Activated CD4-positive, alpha-beta memory T cell treated with anti-CD3 and anti-CD28 coated beads, Interleukin-2, amount 10 ng/mL, durations not matched to agents 7 days and 5 days (primary cell): Measurements from ENCODE around the gene CSMD2. TPM values are rescaled to one million over a fixed set of nuclear protein-coding genes. Genes with fewer than 3 reads are reported as not detected.

Experiments used
- CTCF ChIA-PET: fragments of 350-600 bp; sonication (Branson Sonifier 250); formaldehyde crosslinking; loops from one replicate; lab custom pipeline; 2021; ENCODE audit warnings: antibody characterized with exemption, inconsistent platforms; lab: Charles Lee
- POLR2A ChIA-PET: fragments of 350-600 bp; sonication (Branson Sonifier 250); formaldehyde crosslinking; loops from one replicate; lab custom pipeline; 2021; ENCODE audit warnings: antibody characterized with exemption; lab: Charles Lee
- DNase-seq: peaks from one replicate; pipeline ENCODE4 v3.0.0-alpha.2; 2020
- H3K27ac Mint-ChIP-seq: one replicate; pipeline ENCODE4 v1.8.0; 2021; ENCODE audit warnings: mild to moderate bottlenecking, mixed read lengths
- H3K27me3 Mint-ChIP-seq: one replicate; pipeline ENCODE4 v1.8.0; 2021; ENCODE audit warnings: mixed read lengths
- H3K36me3 Mint-ChIP-seq: one replicate; pipeline ENCODE4 v1.8.0; 2021; ENCODE audit warnings: low read depth, mixed read lengths
- H3K4me1 Mint-ChIP-seq: one replicate; pipeline ENCODE4 v1.8.0; 2021; ENCODE audit warnings: mixed read lengths
- H3K4me3 Mint-ChIP-seq: one replicate; pipeline ENCODE4 v1.8.0; 2021; ENCODE audit warnings: mild to moderate bottlenecking, mixed read lengths
- H3K9me3 Mint-ChIP-seq: one replicate; pipeline ENCODE4 v1.8.0; 2021; ENCODE audit warnings: mixed read lengths
- total RNA-seq, 2 experiments: library from RNA; stranded (reverse); gene quantifications; one replicate each; pipeline ENCODE4 v1.2.3, GENCODE V29; 2021

CSMD2 gene
- total RNA-seq, 2 experiments from 2014 or later = not detected

DNA sequence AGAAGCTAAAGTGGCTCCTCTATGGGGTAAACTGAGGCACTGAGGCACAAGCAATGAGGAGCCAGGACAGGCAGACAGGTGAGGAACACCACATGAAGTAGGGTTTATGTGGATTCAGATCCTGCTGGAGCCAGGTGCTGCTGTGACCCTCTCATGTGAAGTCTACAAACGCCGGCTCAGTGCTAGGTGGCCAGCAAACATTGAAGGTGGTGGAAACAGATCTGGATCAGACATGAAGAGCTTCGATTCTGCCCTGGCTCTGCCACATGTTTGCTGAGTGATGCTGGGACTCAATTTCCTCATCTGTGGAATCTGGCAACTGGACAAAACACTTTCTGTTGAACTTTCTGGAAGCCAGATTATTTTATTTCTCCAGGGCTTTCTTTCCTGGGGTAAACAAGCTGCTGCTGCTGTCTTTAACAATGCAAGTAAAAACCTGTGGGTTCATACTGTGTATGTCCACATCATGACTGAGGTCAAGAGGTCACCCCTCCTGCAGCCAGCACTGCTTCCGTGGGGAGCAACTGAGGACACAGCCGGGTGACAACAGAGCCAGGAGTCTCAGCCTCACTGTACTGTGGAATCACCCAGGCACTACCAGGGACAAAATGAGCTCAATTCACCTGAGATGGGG is 267.8 kb downstream of the CSMD2 start:
- H3K27ac Mint-ChIP-seq = no peak overlapping the region
- POLR2A ChIA-PET = no interaction called here
- DNase-seq = no peak
- H3K9me3 Mint-ChIP-seq = no peaks in the 10 kb centered on the region
- H3K27me3 Mint-ChIP-seq = peaks cover 3% of the 10 kb centered on the region
- no peak overlapping the region for H3K4me3 Mint-ChIP-seq
- CTCF ChIA-PET = no interaction called here
- H3K36me3 Mint-ChIP-seq = no peaks in the 10 kb centered on the region
- H3K4me1 Mint-ChIP-seq = no peaks in the 10 kb centered on the region

GRCh38 chr1:33895976-33896375 is 269.1 kb downstream of the CSMD2 start:
- H3K9me3 Mint-ChIP-seq = no peaks in the 10 kb centered on the region
- POLR2A ChIA-PET = no interaction called here
- no peak for DNase-seq
- peaks cover 2% of the 10 kb centered on the region for H3K27me3 Mint-ChIP-seq
- no peak overlapping the region for H3K4me3 Mint-ChIP-seq
- no peaks in the 10 kb centered on the region for H3K36me3 Mint-ChIP-seq
- CTCF ChIA-PET = no interaction called here
- no peaks in the 10 kb centered on the region for H3K4me1 Mint-ChIP-seq
- no peak overlapping the region for H3K27ac Mint-ChIP-seq

- no peaks in the 10 kb centered on the region for H3K4me1 Mint-ChIP-seq
- H3K9me3 Mint-ChIP-seq = no peaks in the 10 kb centered on the region
- no peak for DNase-seq
- H3K27ac Mint-ChIP-seq = no peak overlapping the region
- no peak overlapping the region for H3K4me3 Mint-ChIP-seq
- POLR2A ChIA-PET = no interaction called here
- H3K36me3 Mint-ChIP-seq = no peaks in the 10 kb centered on the region
- CTCF ChIA-PET = no interaction called here
- peaks cover 2% of the 10 kb centered on the region for H3K27me3 Mint-ChIP-seq
Observed at GRCh38 chr1:33895396-33895795, 269.6 kb downstream of the CSMD2 start.

DNA sequence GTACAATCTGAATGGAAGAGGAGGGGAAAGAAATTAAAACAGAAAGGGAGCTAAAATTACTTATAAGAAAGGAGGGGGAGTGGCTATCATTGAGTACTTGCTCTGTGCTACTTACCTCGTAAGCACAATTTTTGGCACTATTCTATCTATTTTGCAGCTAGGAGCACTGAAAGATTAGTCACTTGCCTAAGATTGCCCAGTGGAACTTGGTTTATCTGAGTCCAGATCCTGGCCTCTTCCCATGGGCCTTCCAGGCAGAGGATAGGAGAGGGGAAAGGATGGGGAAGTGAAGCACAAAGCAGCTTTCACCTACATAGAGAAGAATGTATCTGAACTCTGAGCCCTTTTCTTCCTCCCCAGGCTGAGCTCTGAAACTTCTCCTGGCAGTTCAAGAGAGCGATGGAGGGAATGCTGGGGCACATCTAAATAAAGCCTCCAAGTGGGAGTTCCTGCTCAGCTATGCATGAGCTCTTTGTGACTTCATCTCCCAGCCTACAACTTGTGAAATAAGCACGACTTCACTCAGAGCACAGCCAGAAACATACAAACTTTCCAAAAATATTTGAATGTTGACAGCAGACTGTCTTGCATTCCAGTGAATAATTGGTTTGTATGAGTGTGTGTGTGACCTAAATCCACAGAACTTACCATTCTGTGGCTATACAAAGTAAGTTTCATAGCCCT is 271.7 kb downstream of the CSMD2 start:
- Mint-ChIP-seq H3K36me3 (no peaks in the 10 kb centered on the region), H3K27ac (no peak overlapping the region), H3K9me3 (no peaks in the 10 kb centered on the region), H3K27me3 (no peaks in the 10 kb centered on the region), H3K4me3 (no peak overlapping the region), H3K4me1 (no peaks in the 10 kb centered on the region)
- ChIA-PET POLR2A (no interaction called here), CTCF (interaction anchor here (0.6 kb wide), 1 partner anchor 228 kb away, joined by 3 read pairs; no protein-coding TSS in a partner anchor)
- DNase-seq = no peak

DNA sequence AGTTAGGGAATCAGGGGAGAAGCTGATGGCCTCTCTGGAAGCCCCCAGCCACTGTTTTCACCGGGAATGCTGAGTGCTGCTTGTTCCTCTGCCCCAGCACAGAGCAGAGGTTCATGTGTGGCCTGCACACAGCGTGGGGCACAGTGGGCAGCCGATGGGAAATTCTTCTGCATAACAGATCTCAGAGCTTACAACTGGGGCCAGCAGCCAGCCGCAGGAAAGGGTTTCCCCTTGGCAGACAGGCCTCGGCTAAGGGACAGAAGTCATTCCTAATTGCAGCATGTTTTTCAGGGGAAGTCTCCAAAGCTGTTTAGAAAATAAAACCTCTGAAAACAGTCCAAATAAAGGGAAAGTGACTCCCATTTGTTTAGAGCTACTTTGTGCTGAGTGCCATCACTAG is 278.5 kb downstream of the CSMD2 start:
- ChIA-PET CTCF (no interaction called here), POLR2A (no interaction called here)
- Mint-ChIP-seq H3K4me3 (no peak overlapping the region), H3K27ac (no peak overlapping the region), H3K27me3 (peaks cover 12% of the 10 kb centered on the region), H3K9me3 (no peaks in the 10 kb centered on the region), H3K4me1 (no peaks in the 10 kb centered on the region), H3K36me3 (no peaks in the 10 kb centered on the region)
- no peak for DNase-seq

DNA sequence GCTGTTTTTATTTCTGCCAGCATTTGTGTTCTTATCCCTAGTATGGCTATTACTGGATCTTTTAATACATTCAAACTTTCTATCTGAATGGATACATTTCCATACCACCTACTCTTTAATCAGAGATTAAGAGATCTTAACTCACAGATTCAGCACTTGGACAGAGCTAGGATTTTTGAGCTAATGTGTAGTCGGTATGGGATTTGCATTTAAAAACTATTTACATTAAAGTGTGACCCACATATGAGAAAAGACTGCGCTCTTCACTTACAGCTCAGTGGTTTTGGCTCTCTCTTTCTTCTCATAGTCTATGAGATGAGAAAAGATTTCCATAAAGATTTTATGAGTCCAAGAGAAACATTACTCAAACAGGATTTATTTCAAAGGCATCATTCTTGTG is 284.7 kb downstream of the CSMD2 start:
- H3K4me1 Mint-ChIP-seq = no peaks in the 10 kb centered on the region
- no peaks in the 10 kb centered on the region for H3K36me3 Mint-ChIP-seq
- no peak overlapping the region for H3K27ac Mint-ChIP-seq
- ChIA-PET POLR2A (no interaction called here), CTCF (no interaction called here)
- peaks cover 9% of the 10 kb centered on the region for H3K27me3 Mint-ChIP-seq
- no peak overlapping the region for H3K4me3 Mint-ChIP-seq
- no peak for DNase-seq
- no peaks in the 10 kb centered on the region for H3K9me3 Mint-ChIP-seq

DNA sequence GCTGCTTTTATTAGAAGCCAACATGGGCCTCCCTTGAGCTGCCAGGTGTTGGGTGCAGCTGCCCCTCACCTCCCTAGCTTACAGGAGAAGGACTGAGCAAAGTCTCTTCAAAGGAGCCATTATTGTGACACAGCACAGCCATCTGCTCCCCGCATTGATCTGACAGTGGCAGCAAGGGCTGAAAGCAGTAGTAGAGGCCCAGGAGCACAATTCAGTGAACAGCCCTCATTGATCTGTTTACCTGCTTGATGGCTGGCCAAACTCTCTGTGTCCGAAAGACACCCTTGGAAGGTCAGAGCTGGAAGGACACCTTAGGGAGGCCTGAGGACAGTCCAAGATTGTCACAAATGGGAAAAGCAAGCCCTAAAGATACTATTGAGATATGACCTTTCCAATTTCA is 286.6 kb downstream of the CSMD2 start:
- peaks cover 7% of the 10 kb centered on the region for H3K27me3 Mint-ChIP-seq
- POLR2A ChIA-PET = no interaction called here
- DNase-seq = no peak
- H3K27ac Mint-ChIP-seq = no peak overlapping the region
- H3K9me3 Mint-ChIP-seq = no peaks in the 10 kb centered on the region
- CTCF ChIA-PET = no interaction called here
- no peaks in the 10 kb centered on the region for H3K4me1 Mint-ChIP-seq
- no peaks in the 10 kb centered on the region for H3K36me3 Mint-ChIP-seq
- H3K4me3 Mint-ChIP-seq = no peak overlapping the region

DNA sequence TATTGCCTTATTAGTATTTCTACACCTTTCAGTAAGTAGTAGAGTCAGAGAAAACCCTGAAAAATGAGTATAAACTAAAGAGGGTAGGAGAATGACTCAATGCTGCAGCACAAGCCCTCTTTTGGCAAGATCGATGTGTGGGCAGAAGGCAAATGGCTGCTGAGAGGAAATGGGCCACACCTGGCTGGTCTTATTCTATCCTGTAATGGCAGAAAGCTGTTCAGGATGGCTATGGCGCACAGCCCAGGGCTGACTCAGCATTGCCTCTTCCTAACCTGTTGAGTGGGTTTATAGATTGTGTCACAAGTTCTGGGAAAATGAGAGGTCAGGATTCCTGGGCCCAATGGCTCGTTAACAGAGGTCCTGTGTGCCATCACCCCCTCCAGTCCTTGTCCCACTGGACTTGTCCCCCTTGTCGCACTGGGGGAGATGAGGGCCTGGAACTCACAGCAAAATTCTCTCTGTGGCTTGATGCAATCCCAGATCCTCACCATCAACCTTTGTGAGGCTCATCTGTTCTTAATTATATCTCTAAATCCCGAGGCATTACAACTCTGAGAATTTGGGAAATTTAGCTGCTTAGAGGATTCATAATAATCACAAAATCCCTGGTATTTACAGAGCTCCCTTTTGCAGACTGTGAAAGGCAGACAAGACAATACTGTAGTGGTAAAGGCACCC is 287.9 kb downstream of the CSMD2 start:
- H3K9me3 Mint-ChIP-seq = no peaks in the 10 kb centered on the region
- H3K4me1 Mint-ChIP-seq = no peaks in the 10 kb centered on the region
- POLR2A ChIA-PET = no interaction called here
- peaks cover 2% of the 10 kb centered on the region for H3K27me3 Mint-ChIP-seq
- no peak overlapping the region for H3K27ac Mint-ChIP-seq
- no peak for DNase-seq
- H3K4me3 Mint-ChIP-seq = no peak overlapping the region
- H3K36me3 Mint-ChIP-seq = no peaks in the 10 kb centered on the region
- CTCF ChIA-PET = no interaction called here

DNA sequence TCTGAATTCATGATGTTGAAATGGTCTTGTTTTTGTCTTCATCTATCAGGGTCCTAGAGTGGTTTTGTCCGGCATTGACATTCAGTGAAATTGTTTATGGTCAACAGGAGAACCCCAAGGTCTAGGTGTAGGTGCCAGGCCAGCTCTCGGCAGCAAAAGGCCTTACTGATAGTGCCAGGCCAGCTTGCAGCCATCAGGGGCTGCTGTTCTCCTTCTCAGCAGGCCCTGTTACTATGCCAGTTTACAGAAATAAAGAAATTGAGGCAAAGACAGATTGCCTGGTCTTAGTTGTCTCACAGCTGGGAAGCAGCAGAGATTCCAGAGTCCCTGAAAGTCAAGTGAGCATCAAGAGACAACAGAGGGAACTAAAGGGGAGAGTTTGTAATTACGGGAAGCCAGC is 289.2 kb downstream of the CSMD2 start:
- no peak for DNase-seq
- Mint-ChIP-seq H3K27me3 (no peaks in the 10 kb centered on the region), H3K9me3 (no peaks in the 10 kb centered on the region), H3K27ac (no peak overlapping the region), H3K4me1 (no peaks in the 10 kb centered on the region), H3K4me3 (no peak overlapping the region), H3K36me3 (no peaks in the 10 kb centered on the region)
- ChIA-PET CTCF (no interaction called here), POLR2A (no interaction called here)

DNA sequence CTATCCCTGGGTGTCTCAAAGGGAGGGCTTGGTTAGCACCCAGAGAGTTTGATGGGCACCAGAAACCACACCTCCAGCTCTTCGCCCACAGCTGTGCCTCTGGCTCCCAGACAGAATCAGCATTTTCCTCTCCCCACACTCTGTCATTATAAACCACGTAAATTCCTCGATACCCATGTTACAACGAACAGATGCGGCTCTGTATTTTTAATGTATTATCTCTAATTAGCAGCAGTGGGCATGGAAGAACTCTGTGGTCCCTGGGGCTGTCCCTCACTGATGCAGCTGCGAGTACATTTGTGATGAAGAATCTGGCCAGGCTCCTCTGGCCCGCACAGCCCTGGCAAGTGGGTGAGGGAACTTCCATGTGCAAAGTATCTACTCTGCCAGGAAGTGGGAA is 290.4 kb downstream of the CSMD2 start:
- Mint-ChIP-seq H3K9me3 (no peaks in the 10 kb centered on the region), H3K36me3 (no peaks in the 10 kb centered on the region), H3K4me1 (no peaks in the 10 kb centered on the region), H3K27me3 (no peaks in the 10 kb centered on the region), H3K4me3 (no peak overlapping the region), H3K27ac (no peak overlapping the region)
- CTCF ChIA-PET = no interaction called here
- no peak for DNase-seq
- POLR2A ChIA-PET = no interaction called here

GRCh38 chr1:33872683-33873082 is 292.3 kb downstream of the CSMD2 start:
- ChIA-PET CTCF (no interaction called here), POLR2A (no interaction called here)
- Mint-ChIP-seq H3K4me3 (no peak overlapping the region), H3K27ac (no peak overlapping the region), H3K9me3 (no peaks in the 10 kb centered on the region), H3K36me3 (no peaks in the 10 kb centered on the region), H3K4me1 (peaks cover 2% of the 10 kb centered on the region), H3K27me3 (no peaks in the 10 kb centered on the region)
- DNase-seq = no peak

DNA sequence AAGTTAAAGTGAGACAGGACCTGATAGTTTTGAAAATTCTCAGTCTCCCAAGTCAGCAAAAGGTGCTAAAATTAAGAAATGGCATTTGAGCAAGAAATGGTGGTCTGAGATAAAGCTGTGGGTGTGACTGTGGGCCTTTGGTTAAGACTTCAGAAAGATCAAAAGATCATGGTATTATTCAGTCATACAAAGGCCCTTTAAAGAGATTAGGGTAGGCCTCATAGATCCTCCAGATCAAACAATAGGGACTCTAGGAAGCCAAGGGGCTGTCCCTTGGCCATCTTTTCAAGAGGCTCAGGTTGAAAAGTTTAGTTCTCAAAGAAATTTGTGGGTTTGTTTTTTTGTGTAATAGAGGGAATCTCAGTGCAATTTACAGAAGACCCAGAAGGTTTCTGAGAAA is 292.8 kb downstream of the CSMD2 start:
- Mint-ChIP-seq H3K27me3 (no peaks in the 10 kb centered on the region), H3K4me1 (peaks cover 5% of the 10 kb centered on the region)
- CTCF ChIA-PET = no interaction called here

GRCh38 chr1:33867684-33868083 is 297.3 kb downstream of the CSMD2 start:
- CTCF ChIA-PET = no interaction called here
- Mint-ChIP-seq H3K4me1 (peaks cover 5% of the 10 kb centered on the region), H3K36me3 (no peaks in the 10 kb centered on the region), H3K27ac (no peak overlapping the region), H3K27me3 (no peaks in the 10 kb centered on the region), H3K4me3 (no peak overlapping the region), H3K9me3 (no peaks in the 10 kb centered on the region)
- no peak for DNase-seq
- POLR2A ChIA-PET = no interaction called here

More for the DNA sequence above, 292.8 kb downstream of the CSMD2 start:
- no peak overlapping the region for H3K4me3 Mint-ChIP-seq
- no peaks in the 10 kb centered on the region for H3K9me3 Mint-ChIP-seq
- POLR2A ChIA-PET = no interaction called here
- no peak overlapping the region for H3K27ac Mint-ChIP-seq
- H3K36me3 Mint-ChIP-seq = no peaks in the 10 kb centered on the region
- no peak for DNase-seq
